NCI-H446 (cell line): ENCODE results near the gene MAP2.
A peak's percentile ranks its signal among the peaks of the same experiment; 100 is the strongest.
"Not testable (repeated sequence)": the region's sequence is repeated elsewhere in the genome, so short reads cannot be mapped to it uniquely, and the experiment has no call there.

Source experiments
- DNase-seq, 2 experiments: peaks; one replicate each; lab custom pipeline; 2025; lab: John Stamatoyannopoulos, UW

MAP2 gene

DNA sequence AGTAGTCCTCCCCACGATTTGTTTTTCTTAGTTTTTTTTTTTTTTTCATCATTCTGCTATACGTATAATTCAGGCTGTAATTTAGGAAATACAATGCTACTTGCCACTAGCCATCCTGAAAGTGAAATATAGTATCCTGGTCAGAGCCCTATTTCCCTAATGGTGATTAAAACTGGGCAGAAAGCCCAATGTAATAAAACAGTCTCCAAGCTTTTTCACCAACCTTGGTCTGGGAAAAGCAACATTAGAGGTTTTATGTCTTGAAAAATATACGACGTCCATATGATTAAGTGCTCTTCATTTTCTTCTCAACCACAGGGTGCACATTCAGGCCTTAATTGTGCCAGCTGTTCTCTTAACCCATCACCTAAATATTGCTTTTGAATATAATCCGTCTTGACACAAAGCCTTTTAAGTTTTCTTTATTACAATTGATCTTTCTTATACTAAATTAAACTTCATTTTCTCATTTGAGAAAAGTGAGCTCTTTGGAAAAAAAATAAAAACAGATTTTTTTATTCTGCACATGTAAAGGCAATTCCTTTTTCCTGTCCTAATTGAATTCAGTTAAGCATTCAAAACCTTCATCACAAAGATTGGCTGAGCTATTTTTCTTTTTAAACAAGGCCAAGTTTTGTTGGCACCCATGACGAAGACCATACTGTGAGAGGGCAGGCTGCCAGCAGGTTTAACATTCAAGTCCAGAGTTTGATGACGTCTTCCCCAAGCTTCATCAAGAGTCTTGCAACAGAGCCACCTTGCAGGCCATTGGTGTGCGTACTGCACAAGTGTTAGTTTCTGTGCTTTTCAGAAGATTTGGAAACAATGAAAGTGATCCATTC lies 52.7 kb downstream of the MAP2 start:
- peak; percentile 98 to 99 for DNase-seq

GRCh38 chr2:209492296-209492695 lies 68.4 kb downstream of the MAP2 start:
- DNase-seq = not testable (repeated sequence)

- not testable (repeated sequence) for DNase-seq
These were observed 71.3 kb downstream of the MAP2 start for GRCh38 chr2:209495068-209495620.

DNA sequence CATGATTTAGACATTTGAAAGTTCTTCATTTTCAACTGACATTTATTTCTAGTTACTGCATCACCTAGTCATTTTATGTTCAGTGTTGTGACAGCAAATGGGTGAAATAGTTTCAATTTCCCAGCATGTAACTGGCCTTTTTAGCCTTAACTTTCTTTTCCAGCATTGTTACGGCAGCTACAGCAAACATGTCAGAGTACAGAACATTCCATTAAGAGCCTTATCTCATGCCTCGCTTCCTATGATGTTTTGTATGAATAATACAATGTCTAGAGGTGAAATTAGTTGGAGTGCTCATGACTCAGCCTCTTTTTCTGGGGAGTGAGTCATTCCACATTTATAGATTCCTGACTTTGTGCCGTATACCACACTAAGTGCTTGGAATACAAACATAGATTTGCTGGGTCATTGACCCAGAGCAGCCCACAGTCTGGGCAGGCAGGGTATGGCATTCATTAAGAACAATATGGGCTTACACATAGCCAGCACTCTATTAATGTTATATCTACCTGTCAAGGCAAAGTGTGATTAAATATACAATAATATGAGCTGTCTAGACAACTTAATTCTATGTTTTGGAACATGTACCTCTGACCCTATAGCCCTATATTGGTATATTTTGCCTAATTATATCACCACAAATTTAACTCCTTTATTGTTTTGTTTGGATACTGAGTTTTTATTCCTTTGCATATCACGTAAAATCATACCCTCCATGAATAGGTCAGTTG lies 72.2 kb downstream of the MAP2 start:
- DNase-seq = peak in 1 of 2 experiments; percentile 36

DNA sequence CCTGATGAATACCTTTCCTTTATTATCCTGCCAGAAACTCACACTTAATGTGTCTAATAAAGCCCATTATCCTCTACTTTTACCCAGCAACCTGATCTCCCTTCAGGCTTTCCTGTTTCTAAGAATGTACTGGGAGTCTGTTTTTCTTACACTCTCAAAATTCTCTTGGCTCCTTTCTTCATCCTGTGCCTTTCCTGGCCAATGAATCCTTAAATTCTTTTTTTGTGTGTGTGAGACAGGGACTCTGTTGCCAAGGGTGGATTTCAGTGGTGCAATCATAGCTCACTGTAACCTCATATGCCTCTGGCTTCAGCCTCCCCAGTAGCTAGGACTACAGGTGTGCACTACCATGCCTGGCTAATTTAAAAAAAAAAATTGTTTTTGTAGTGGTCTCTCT lies 72.7 kb downstream of the MAP2 start:
- DNase-seq = peak in 1 of 2 experiments; percentile 34

DNA sequence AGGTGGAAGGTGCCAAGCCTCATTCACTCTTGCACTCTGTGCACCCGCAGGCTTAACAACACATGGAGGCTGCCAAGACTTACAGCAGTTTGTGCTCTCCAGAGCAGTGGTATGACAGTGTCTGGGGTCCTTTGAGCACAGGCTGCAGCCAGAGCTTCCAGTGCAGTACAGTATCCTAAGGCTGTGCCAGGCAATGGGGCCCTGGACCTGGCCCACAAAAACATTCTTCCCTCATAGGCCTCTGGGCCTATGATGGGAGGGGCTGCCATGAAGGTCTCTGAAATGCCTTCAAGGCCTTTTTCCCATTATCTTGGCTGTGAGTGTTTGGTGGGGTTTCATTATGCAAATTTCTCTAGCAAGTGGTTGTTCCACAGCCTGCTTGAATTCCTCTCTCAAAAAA lies 74.8 kb downstream of the MAP2 start:
- DNase-seq = no peak

DNA sequence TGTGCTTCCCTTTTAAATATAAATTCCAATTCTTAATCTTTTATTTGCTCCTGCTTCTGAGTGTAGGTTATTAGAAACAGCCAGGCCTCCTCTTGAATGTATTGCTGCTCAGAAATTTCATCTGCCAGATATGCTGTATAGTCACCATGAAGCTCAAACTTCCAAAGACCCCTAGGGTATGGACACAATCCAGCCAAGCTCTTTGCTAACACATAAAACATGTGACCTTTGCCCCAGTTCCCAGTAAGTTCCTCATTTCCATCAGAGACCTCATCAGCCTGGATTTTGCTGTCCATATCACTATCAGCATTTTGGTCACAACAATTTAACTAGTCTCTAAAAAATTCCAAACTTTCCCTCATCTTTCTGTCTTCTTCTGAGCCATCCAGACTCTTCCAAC lies 75.2 kb downstream of the MAP2 start:
- DNase-seq = no peak

DNA sequence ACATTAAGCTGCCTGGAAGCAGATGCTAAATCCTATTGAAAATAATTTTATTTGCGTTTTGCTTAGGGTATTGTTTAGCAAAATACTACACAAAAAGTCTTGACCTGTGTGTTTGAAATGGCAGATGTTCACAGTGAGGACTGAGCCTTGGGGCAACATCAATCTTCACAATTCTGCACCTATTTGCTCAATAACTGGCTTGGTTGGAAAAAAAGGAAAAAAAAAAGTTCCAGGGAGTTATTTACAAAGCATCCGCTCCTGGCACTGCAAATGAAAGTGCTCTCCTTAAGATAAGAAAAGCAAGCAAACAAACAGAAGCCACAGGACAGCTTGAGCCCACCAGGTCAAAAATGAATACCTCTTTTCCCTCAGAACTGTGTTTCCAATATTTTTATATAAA lies 77.7 kb downstream of the MAP2 start:
- no peak for DNase-seq

DNA sequence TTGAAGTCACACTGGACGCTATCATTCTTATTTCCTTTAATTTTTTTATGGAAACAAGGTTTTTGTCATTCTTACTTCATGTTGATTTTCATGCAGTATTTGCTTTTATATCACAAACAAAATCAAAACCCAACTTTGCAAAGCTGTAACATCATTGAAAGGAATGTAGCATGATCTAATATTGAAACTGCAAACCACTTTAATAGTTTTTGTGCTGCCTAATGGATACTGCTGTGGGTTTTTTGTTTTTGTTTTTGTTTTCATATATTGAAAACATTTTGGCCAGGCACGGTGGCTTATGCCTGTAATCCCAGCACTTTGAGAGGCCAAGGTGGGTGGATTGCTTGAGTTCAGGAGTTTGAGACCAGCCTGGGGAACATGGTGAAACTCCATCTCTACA lies 81.6 kb downstream of the MAP2 start:
- no peak for DNase-seq

- no peak for DNase-seq
These were observed 84.4 kb downstream of the MAP2 start for GRCh38 chr2:209508255-209508654.

- no peak for DNase-seq
These were observed 87.8 kb downstream of the MAP2 start for GRCh38 chr2:209511637-209512036.

DNA sequence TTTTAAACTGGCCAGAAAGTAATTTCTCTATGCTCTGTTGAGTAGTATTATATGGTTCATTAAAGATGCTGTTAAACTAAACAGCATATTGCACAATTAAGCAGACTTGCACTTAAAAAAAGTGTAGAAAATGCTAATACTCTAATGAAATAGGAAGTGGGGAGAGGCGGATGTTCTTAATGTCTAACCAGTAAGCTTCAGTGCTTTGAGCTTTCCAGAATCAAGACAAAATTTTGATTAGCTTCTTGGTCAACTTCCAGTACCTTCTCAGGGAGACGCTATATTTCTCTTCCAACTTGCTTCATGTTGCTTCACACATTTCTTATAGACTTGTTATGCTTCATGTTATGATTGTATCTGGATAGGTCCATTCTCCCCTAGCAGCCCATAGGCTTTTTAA lies 89.1 kb downstream of the MAP2 start:
- DNase-seq = no peak

DNA sequence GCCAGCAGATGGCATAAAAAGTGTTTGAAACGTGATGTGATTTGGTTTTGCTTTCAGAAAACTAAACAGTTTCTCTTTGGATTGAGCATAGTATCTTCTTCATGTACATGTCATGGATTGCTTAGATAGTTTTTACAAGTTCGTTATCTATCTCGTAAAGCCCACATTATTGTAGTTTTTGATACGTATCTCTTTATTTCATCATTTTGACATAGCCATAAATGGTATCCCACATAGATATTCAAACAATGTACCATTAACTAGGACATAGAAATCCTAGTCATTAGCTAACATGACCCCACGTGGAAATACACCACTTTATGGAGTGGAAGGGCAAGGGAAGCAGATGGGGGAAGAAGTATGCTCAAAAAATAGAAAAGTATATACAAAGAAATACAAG lies 93.6 kb downstream of the MAP2 start:
- DNase-seq = no peak

DNA sequence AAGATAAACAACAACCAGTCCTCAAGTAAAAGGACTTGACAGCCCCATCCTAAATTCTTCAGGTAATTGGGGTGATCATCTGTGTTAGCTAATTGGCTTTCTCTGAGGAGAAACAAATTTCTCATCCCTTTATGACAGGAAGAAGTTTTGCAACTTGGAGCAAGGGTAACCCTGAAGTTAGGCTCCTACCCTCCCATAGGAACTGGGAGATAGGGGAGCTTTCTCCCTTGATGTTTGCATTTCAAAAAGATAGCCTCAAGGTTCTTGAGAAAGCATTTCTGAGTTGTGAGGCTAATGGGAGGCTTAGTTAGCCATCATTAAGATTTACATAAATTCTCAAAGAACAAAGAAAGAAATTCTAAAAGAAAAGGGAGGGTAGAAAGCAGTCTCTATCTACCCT lies 95.4 kb downstream of the MAP2 start:
- DNase-seq = no peak

GRCh38 chr2:209519906-209520305 lies 96.1 kb downstream of the MAP2 start:
- peak; percentile 53 to 79 for DNase-seq

DNA sequence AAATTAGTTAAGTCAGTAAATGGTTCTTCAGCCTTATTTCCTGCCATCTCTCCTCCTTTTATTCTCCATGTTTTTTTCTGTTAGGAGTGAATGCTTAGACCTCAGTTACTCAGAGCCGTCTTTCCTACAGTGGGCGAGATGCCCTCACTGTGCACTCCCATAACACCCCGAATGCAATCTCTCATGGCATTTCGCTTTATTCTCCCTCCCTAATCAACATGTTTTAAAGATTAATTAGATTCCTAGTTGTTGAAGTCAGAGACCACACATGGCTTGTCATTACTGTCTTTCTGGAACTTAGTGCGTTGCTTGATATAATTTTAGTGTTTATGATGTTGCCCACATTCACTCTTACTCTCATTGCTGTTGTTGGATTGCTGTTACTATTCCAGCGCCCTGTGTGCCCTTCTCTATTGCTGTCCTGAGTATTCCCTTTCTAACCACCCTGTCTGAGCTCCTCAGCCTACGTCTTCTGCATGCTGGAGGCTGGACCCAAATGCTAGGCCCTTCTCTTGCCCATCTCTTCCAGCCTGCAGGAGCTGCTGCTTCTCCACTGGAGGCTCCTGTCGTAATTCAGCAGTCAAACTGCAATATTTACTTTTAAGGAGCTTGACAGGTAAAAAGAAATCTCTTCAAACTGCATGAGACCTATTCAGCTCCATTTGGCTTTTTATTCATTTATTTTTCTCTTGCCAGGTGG lies 99.3 kb downstream of the MAP2 start:
- no peak for DNase-seq

- peak in 1 of 2 experiments; percentile 27 for DNase-seq
These were observed 100.0 kb downstream of the MAP2 start for GRCh38 chr2:209523867-209524266.

- DNase-seq = peak in 1 of 2 experiments; percentile 28
These were observed 101.5 kb downstream of the MAP2 start for GRCh38 chr2:209525331-209525730.

DNA sequence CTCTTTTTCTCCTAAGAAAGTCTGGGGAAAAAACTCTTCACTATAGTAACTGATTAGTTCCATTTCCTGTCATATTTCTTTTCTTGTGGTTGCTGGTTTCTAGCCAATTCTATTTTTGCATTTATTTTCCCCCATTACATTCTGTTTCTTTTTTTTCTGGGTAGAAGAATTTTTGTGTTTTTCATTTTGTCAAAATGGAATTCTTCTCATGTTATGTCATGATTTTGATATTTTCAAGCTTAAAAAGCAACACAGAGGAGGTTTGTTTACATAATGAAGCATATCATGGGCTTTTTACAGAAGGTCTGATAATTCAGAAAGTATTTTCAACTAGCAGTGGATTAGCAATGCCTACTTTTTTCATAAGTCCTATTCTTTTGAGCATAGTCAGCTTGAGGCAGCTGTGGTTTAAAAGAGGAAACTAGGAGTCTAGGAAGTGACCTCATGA lies 102.0 kb downstream of the MAP2 start:
- peak in 1 of 2 experiments; percentile 28 for DNase-seq

DNA sequence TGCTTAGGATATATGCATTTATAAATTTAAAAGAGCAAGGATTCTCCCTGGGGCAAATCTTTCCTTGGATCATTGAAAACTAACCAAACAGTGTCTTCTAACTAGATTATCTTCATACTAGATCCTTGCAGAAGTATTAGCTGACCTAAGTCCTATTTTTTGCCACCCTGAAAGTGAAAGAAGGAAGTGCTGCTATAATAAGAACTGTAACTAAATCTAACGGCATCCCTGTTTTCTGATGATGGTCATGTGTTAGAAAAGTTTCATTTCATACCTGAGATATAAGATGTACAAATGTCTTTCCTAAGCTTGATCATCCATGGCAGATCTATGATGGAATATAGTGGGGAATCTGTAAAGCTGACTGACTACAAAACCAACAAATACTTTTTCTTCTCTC lies 102.7 kb downstream of the MAP2 start:
- DNase-seq = no peak

DNA sequence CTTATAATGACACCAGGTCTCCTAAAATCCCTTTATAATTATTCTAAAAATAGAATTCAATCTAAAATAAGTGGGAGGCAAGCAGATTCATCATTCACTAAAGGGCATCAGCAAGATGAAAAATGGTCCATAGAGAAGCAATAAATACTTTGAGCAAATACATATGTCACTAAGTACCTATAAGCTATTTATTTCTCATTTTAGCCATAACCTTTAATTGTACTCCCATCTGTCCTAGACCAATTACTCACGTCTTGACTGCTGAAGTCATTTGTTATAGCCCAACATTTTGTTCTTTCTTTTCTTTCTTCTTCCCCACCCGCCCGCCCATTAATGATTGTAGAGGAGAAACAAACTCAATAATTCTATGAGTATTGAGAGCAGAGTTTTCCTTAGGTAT lies 105.7 kb downstream of the MAP2 start:
- no peak for DNase-seq

- no peak for DNase-seq
These were observed 108.5 kb downstream of the MAP2 start for GRCh38 chr2:209532321-209532720.
